Liver (tissue), 3 donors: ENCODE results near the gene TMA7B.

ENCODE experiments used
- CTCF ChIP-seq: fragments of 150-350 bp; IDR thresholded peaks from 2 replicates; pipeline ENCODE4 v1.5.1; 2017; ENCODE audit warnings: improper control_type of control experiment, low read depth, low read length; ENCODE audit not compliant: missing input control
- RAD21 ChIP-seq, 2 donors: IDR thresholded peaks; 2 replicates each; pipeline ENCODE4 v1.6.1; 2016; ENCODE audit warnings: antibody characterized with exemption in 2 of 2, mild to moderate bottlenecking in 2 of 2
- YY1 ChIP-seq: IDR thresholded peaks from 2 replicates; pipeline ENCODE4 v1.6.1; 2016; ENCODE audit warnings: antibody characterized with exemption, mild to moderate bottlenecking
- TF ChIP-seq, protein P1 (sequence below): IDR thresholded peaks from 2 replicates; pipeline ENCODE4 v1.6.1; 2016; ENCODE audit warnings: antibody characterized with exemption
- donor health status: healthy.
- donor health status: healthy.

- TF ChIP-seq RAD21 (IDR thresholded peaks at IDR 0.05) = no peak
- no peak for TF ChIP-seq CTCF
- no peak for TF ChIP-seq YY1
- TF ChIP-seq, protein P1, sequence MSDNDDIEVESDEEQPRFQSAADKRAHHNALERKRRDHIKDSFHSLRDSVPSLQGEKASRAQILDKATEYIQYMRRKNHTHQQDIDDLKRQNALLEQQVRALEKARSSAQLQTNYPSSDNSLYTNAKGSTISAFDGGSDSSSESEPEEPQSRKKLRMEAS = no peak
Observed at GRCh38 chr22:40010746-40011145, 50.5 kb downstream of the TMA7B start.
